HG03520 (cell line): Measurements from ENCODE around the gene FAM228A.
"Not testable (repeated sequence)": the region's sequence is repeated elsewhere in the genome, so short reads cannot be mapped to it uniquely, and the experiment has no call there.

Experiments
- ATAC-seq: cut with Tn5 transposase; IDR thresholded peaks from one replicate; pipeline ENCODE4 v1.9.1; 2021; ENCODE audit warnings: mild to moderate bottlenecking, moderate library complexity; ENCODE audit not compliant: unreplicated experiment

Gene FAM228A

GRCh38 chr2:24174851-24175277, at the start of gene FAM228A:
Gene FAM228A (plus strand): TSS chr2:24175053. CDS start chr2:24175481, 428 bp downstream.
- ATAC-seq = no peak

DNA sequence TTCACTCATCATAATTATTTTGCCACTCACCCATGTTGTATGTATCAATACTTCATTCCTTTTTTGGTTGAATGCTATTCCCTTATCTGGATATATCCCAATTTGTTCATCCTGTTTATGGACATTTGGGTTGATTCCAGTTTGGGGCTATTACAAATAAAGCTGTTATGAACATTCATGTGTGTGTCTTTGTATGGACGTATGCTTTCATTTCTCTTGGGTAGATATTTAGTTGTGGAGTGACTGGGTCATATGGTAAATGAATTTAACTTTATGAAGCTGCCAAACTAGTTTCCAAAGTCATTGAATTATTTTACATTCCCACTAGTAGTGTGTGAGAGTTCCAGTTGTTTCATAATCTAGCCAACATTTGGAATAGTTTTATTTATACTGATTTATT, 48.9 kb upstream of the FAM228A start:
- no peak for ATAC-seq

DNA sequence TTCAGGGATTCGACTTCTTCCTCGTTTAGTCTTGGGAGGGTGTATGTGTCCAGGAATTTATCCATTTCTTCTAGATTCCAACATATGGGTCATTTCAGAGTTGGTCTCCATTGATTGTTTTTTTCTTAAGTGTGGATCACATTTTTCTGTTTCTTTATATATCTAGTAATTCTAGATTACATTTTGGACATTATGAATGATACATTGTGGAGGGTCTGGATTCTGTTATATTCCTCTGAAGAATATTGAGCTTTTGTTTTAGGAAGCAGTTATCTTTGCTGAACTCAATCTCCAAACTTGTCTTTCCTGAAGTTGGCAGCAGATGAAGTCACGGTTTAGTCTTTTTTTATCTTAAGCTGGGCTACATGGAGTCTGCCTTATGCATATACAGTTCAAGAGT, 42.3 kb upstream of the FAM228A start:
- no peak for ATAC-seq

- not testable (repeated sequence) for ATAC-seq
Measured at GRCh38 chr2:24140305-24140704, 34.5 kb upstream of the FAM228A start.

DNA sequence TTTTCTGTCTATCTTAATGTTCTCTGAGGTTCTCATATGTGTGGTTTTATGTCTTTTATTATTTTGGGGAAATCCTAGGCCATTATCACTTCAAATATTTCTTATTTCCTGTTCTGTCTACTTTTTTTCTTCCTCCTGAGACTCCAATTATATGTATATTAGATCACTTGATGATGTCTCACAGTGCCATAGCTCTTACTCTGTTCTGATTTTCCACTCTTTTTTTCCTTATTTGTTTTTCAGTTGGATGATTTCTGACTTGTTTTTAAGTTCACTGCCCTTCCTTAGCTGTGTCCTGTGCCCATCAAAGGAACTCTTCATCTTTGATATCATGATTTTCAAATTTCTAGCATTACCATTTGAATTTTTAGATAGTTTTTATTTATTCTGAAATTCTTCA, 27.5 kb upstream of the FAM228A start:
- ATAC-seq = no peak

GRCh38 chr2:24152413-24153197, 22.2 kb upstream of the FAM228A start:
- no peak for ATAC-seq

DNA sequence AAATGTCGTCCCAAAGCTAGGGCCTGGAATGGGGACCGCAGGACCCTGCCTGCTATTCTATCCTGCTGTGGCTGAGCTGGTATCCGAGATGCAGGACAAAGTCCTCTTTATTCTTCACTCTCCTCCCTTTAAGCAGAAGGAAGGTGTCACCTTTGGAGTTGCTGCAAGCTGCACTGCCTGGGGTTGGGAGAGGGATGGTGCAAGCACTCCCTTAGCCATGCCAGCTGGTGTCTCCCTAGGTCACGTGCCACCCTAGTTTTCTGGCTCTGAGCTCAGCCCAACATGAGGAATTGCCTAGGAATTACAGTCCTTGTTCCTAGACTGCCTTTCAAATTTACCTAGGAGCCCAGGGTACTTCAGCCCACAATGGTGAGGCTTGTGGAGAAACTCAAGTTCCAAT, 21.4 kb upstream of the FAM228A start:
- no peak for ATAC-seq

DNA sequence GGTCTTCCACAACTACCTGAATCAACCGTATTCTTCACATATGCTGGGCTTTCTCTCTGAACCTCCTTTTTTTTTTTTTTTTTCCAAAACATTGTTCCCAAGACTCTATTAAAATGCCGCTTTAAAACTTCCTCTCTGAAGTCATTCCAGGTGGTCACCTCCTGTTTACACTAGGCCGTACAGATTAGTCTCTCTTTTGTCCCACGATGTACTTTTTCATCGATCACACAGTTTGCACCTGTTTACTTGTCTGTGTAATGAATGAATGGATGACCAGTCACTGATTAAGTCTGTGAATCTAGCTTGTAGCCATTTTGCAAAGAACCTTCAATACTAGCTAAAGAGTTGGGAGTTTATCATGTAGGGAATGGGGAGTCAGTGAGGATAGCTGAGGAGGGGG, 16.7 kb upstream of the FAM228A start:
- ATAC-seq = no peak

DNA sequence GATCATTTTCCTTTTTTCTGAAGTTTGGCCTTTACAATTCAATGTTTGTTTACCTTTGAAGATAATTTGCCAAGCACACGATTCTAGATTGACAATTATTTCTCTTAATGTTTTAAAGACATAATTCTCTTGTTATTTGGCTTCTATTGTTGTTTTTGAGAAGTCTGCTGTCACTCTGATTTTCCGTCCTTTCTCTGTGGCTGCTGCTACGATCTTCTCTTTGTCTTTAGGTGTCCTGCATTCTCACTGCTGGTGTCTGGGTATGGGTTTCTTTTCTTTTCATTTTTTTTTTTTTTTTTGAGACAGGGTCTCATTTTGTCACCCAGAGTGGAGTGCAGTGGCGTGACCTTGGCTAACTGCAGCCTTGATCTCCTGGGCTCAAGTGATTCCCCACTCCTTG, 15.1 kb upstream of the FAM228A start:
- no peak for ATAC-seq

- ATAC-seq = no peak
Measured at GRCh38 chr2:24160761-24161160, 14.1 kb upstream of the FAM228A start.

DNA sequence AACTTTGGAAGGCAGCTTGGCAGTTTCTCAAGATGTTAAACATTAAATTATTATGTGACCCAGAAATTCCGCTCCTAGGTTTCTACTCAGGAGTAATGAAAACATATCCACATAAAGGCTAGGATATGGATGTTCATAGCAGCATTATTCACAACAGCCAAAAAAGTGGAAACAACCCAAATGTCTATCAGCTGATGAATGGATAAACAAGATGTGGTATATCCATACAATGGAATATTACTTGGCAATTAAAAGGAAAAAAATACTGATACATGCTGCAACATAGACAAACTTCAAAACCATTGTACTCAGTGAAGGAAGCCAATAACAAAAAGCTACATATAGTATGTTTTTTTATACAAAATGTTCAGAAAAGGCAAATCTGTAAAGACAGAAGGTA, 12.4 kb upstream of the FAM228A start:
- no peak for ATAC-seq

GRCh38 chr2:24163186-24163585, 11.7 kb upstream of the FAM228A start:
- no peak for ATAC-seq

DNA sequence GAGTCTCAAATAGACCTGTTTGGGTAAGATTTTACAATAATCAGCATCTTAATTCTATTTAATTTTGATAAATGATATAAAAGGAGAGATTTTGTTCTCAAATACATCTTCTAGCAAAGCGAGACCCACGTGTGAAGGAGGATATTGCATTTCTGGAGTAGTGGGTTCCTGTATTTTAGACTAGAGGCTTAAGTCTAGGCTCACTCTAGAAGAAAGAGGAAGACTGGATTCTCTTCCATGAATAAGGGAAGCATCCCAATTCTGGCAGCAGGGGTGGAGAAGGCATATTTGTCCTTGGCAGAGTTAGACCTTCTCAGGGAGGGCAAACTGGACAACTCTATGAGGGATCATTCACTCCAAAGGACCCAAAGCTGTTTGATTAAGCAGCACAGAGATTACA, 11.3 kb upstream of the FAM228A start:
- ATAC-seq = no peak

GRCh38 chr2:24164416-24164973, 10.4 kb upstream of the FAM228A start:
- peak; percentile 63 for ATAC-seq

- no peak for ATAC-seq
Measured at GRCh38 chr2:24169023-24169422, 5.8 kb upstream of the FAM228A start.

DNA sequence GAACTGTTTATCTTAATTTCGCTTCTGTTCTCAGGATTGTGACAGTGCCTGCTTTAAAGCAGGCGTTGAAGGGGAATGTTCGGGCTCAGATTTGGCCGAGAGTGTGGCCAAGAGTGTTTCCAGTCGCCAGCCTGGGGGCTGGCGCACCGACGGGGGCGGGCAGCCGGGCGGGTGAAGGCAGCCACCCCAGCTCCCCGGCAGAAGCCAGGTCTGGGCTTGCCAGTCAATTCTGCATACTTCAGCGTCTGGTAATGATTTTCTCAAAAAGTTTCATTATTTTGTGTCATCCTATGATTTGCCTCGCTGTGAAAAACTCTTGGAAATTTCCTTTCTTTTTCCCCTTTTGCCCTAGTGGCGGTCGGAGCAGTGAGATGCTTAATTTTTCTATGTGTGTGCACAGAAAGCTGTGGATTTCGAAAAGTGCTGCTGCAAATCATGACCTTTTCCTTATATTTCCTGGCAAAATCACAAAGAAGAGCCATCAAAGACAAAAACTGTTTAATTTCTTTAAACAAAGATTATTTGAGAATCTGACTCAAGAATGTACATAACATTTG, 856 bp downstream of the FAM228A start:
- no peak for ATAC-seq

- no peak for ATAC-seq
Measured at GRCh38 chr2:24176326-24176725, 1.5 kb downstream of the FAM228A start.

GRCh38 chr2:24179683-24180082, 4.8 kb downstream of the FAM228A start:
- no peak for ATAC-seq

DNA sequence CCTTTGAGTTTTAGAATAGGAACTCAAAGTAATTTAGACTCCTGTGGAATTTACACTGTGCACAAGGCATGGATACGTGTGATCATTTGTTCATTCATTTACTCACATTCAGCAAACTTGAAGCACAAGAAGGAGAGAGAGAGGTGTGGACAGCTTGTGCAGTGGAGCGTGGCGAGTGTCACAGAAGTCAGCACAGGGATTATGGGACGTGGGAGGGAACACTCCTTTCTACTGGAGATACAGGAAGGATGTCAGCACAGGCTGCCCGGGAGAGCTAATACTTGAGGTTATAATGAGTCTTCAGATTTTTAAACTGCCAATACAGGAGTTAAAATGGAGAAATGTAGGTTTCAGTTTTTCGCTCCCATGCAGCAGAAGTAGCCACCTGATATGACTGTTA, 7.0 kb downstream of the FAM228A start:
- ATAC-seq = no peak

- ATAC-seq = no peak
Measured at GRCh38 chr2:24182507-24182906, 7.7 kb downstream of the FAM228A start.

- no peak for ATAC-seq
Measured at GRCh38 chr2:24183366-24184069, 8.7 kb downstream of the FAM228A start.

- no peak for ATAC-seq
Measured at GRCh38 chr2:24189551-24189950, 14.7 kb downstream of the FAM228A start.
